Measurements from ENCODE around the gene PCDHA5.

The PCDHA5 gene

GRCh38 chr5:140868721-140869554 lies 47.5 kb downstream of the PCDHA5 start, which contains the start of gene PCDHA11:
Gene PCDHA11 (plus strand): TSS chr5:140868957. CDS start chr5:140869104, 147 bp downstream.
- no peak for DNase-seq

DNA sequence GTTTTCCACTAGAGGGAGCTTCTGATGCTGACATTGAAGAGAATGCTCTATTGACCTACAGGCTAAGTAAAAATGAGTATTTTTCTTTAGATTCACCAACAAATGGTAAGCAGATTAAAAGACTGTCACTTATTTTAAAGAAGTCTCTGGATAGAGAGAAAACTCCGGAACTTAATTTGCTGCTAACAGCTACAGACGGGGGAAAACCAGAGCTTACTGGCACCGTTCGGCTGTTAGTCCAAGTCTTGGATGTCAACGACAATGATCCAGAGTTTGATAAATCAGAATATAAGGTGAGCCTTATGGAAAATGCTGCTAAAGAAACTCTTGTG lies 48.1 kb downstream of the PCDHA5 start:
- no peak for DNase-seq

DNA sequence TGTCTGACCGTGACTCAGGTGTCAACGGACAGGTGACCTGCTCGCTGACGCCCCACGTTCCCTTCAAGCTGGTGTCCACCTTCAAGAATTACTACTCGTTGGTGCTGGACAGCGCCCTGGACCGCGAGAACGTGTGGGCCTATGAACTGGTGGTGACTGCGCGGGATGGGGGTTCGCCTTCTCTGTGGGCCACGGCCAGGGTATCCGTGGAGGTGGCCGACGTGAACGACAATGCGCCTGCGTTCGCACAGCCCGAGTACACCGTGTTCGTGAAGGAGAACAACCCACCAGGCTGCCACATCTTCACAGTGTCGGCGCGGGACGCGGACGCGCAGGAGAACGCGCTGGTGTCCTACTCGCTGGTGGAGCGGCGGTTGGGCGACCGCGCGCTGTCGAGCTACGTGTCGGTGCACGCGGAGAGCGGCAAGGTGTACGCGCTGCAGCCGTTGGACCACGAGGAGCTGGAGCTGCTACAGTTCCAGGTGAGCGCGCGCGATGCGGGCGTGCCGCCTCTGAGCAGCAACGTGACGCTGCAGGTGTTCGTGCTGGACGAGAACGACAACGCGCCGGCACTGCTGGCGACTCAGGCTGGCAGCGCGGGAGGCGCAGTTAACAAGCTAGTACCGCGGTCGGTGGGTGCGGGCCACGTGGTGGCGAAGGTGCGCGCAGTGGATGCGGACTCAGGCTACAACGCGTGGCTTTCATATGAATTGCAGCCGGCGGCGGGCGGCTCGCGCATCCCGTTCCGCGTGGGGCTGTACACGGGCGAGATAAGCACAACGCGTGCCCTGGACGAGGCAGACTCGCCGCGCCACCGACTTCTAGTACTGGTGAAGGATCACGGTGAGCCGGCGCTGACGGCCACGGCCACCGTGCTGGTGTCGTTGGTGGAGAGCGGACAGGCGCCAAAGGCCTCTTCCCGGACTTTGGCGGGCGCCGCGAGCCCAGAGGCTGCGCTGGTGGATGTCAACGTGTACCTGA lies 49.1 kb downstream of the PCDHA5 start:
- DNase-seq: no peak
